ENCODE data around the gene RANBP3L.

DNA sequence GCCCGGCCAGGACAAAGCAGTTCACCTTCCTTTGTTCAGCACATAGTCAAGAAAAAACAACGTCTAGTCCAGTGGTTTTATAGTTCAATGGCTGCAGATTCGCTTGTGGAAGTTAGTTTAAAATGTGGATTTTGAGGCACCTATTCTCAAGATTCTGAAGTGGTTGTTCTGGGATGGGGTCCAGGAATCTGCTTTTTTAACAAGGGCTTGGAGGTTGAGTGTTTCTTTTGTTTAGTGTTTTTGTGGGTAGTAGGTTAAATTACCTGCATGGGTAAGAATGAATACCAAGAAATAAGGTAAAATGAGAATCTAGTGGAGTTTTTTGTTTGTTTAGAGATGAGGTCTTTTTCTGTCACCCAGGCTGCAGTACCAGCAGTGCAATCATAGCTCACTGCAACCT, 31.5 kb downstream of the RANBP3L start:
- TF ChIP-seq ATF7 (IDR thresholded peaks at IDR 0.05) (no peak), POLR2AphosphoS5 (IDR thresholded peaks at IDR 0.05; ENCODE audit: control insufficient read depth, insufficient read depth, low read depth, low read length) (no peak)

Measured in K562 (cell line).